ENCODE data around the gene FOXK1.

FOXK1 gene

GRCh38 chr7:4816419-4817080 lies 134.5 kb downstream of the FOXK1 start:
- H3K4me3 ChIP-seq (replicated peaks; ENCODE audit: low read depth, low read length): no peak overlapping the region
- TF ChIP-seq CTCF (IDR thresholded peaks at IDR 0.05; ENCODE audit: low read depth, low read length, missing control alignments): no peak
- no peak for DNase-seq (ENCODE audit: extremely low read depth, low read depth)

GRCh38 chr7:4817178-4817901 lies 135.2 kb downstream of the FOXK1 start:
- DNase-seq (ENCODE audit: extremely low read depth, low read depth): no peak
- no peak for TF ChIP-seq CTCF (IDR thresholded peaks at IDR 0.05; ENCODE audit: low read depth, low read length, missing control alignments)
- H3K4me3 ChIP-seq (replicated peaks; ENCODE audit: low read depth, low read length): no peak overlapping the region

- TF ChIP-seq CTCF (IDR thresholded peaks at IDR 0.05; ENCODE audit: low read depth, low read length, missing control alignments): no peak
- H3K4me3 ChIP-seq (replicated peaks; ENCODE audit: low read depth, low read length): no peak overlapping the region
Measured at GRCh38 chr7:4818000-4818794, 136.1 kb downstream of the FOXK1 start.

GRCh38 chr7:4819560-4820404 lies 137.7 kb downstream of the FOXK1 start:
- no peak for TF ChIP-seq CTCF (IDR thresholded peaks at IDR 0.05; ENCODE audit: low read depth, low read length, missing control alignments)
- no peak overlapping the region for H3K4me3 ChIP-seq (replicated peaks; ENCODE audit: low read depth, low read length)
- DNase-seq (ENCODE audit: extremely low read depth, low read depth): no peak

More at GRCh38 chr7:4818000-4818794, 136.1 kb downstream of the FOXK1 start:
- DNase-seq (ENCODE audit: extremely low read depth, low read depth): no peak

GRCh38 chr7:4820405-4820966 lies 138.4 kb downstream of the FOXK1 start:
- no peak overlapping the region for H3K4me3 ChIP-seq (replicated peaks; ENCODE audit: low read depth, low read length)
- DNase-seq (ENCODE audit: extremely low read depth, low read depth): no peak
- TF ChIP-seq CTCF (IDR thresholded peaks at IDR 0.05; ENCODE audit: low read depth, low read length, missing control alignments): no peak
